Neural cell (in vitro differentiated cells): ENCODE measurements around the gene APOBEC2. TPM values are rescaled to one million over a fixed set of nuclear protein-coding genes. Genes with fewer than 3 reads are reported as not detected.

Experiments used
- H2AFZ ChIP-seq: fragments of 200-600, 300-800 bp; sonication (generic), shearing (Covaris generic); 2 replicates; pipeline ENCODE4 v1.6.0; 2014; ENCODE audit warnings: low read depth, mild to moderate bottlenecking, antibody characterized with exemption, low read length, moderate library complexity
- H3F3A ChIP-seq: fragments of 200-600 bp; shearing (Covaris generic); 2 replicates; pipeline ENCODE4 v1.6.1; 2016; ENCODE audit warnings: mild to moderate bottlenecking, moderate library complexity, mixed read lengths, antibody characterized with exemption, low read length; ENCODE audit not compliant: insufficient read depth, poor library complexity, severe bottlenecking
- H3K27ac ChIP-seq: fragments of 200-600, 300-800 bp; sonication (generic), shearing (Covaris generic); 2 replicates; pipeline ENCODE4 v1.5.1; 2014; ENCODE audit warnings: mild to moderate bottlenecking, low read length, moderate library complexity
- H3K27me3 ChIP-seq: fragments of 300-800, 200-600 bp; sonication (generic), shearing (Covaris generic); 2 replicates; pipeline ENCODE4 v1.6.0; 2014; ENCODE audit warnings: mild to moderate bottlenecking, low read depth, low read length, moderate library complexity; ENCODE audit not compliant: insufficient read depth
- H3K36me3 ChIP-seq: fragments of 300-800, 200-600 bp; sonication (generic), shearing (Covaris generic); 2 replicates; pipeline ENCODE4 v1.5.1; 2014; ENCODE audit warnings: mild to moderate bottlenecking, antibody characterized with exemption, low read length, moderate library complexity; ENCODE audit not compliant: insufficient read depth
- H3K4me2 ChIP-seq: fragments of 300-800, 200-600 bp; sonication (generic), shearing (Covaris generic); 2 replicates; pipeline ENCODE4 v1.6.0; 2014; ENCODE audit warnings: mild to moderate bottlenecking, low read length
- H3K4me3 ChIP-seq: fragments of 300-800, 200-600 bp; sonication (generic), shearing (Covaris generic); 2 replicates; pipeline ENCODE4 v1.5.1; 2014; ENCODE audit warnings: mild to moderate bottlenecking, low read length, moderate library complexity
- H3K79me2 ChIP-seq: fragments of 200-600 bp; shearing (Covaris generic); replicated peaks from 2 replicates; pipeline ENCODE4 v1.6.0; 2014; ENCODE audit warnings: mild to moderate bottlenecking, low read length, moderate library complexity; ENCODE audit not compliant: insufficient read depth
- H3K9ac ChIP-seq: fragments of 300-800, 200-600 bp; sonication (generic), shearing (Covaris generic); 2 replicates; pipeline ENCODE4 v1.6.1; 2016; ENCODE audit warnings: mild to moderate bottlenecking, low read length, mixed read lengths
- H3K9me2 ChIP-seq: fragments of 200-600 bp; shearing (Covaris generic); 2 replicates; pipeline ENCODE4 v1.6.1; 2016; ENCODE audit warnings: mild to moderate bottlenecking, low read length, mixed read lengths; ENCODE audit not compliant: insufficient read depth
- H3K9me3 ChIP-seq: fragments of 200-600, 300-800 bp; sonication (generic), shearing (Covaris generic); 2 replicates; pipeline ENCODE4 v1.6.1; 2016; ENCODE audit warnings: mild to moderate bottlenecking, mixed run types, low read length, moderate library complexity, mixed read lengths
- H4K20me1 ChIP-seq: fragments of 200-600 bp; shearing (Covaris generic); 2 replicates; pipeline ENCODE4 v1.6.1; 2016; ENCODE audit warnings: mild to moderate bottlenecking, mixed run types; ENCODE audit not compliant: insufficient read depth
- EP300 ChIP-seq: fragments of 450-650 bp; conservative IDR thresholded peaks from 2 replicates; pipeline ENCODE4 v1.6.1; 2014; ENCODE audit warnings: antibody characterized with exemption, mild to moderate bottlenecking, moderate library complexity; ENCODE audit not compliant: poor library complexity, severe bottlenecking
- EZH2 ChIP-seq: fragments of 200-600, 300-800 bp; shearing (Covaris generic), sonication (generic); IDR thresholded peaks from 2 replicates; pipeline ENCODE4 v1.6.1; 2014; ENCODE audit warnings: antibody characterized with exemption, low read length, borderline replicate concordance, mild to moderate bottlenecking; ENCODE audit not compliant: insufficient read depth, poor library complexity, severe bottlenecking
- MXI1 ChIP-seq: fragments of 450-650 bp; conservative IDR thresholded peaks from 2 replicates; pipeline ENCODE4 v1.6.1; 2014; ENCODE audit warnings: antibody characterized with exemption, mild to moderate bottlenecking; ENCODE audit not compliant: poor library complexity, severe bottlenecking
- POLR2AphosphoS5 ChIP-seq: IDR thresholded peaks from 2 replicates; pipeline ENCODE4 v1.6.1; 2012
- RAD21 ChIP-seq: fragments of 450-650 bp; conservative IDR thresholded peaks from 2 replicates; pipeline ENCODE4 v1.6.1; 2014; ENCODE audit warnings: antibody characterized with exemption, mild to moderate bottlenecking, moderate library complexity
- REST ChIP-seq: IDR thresholded peaks from 2 replicates; pipeline ENCODE4 v1.6.1; 2012; ENCODE audit warnings: borderline replicate concordance
- SMC3 ChIP-seq: fragments of 450-650 bp; conservative IDR thresholded peaks from 2 replicates; pipeline ENCODE4 v1.6.1; 2014; ENCODE audit warnings: antibody characterized with exemption, mild to moderate bottlenecking, moderate library complexity; ENCODE audit not compliant: poor library complexity
- TAF1 ChIP-seq: IDR thresholded peaks from 2 replicates; pipeline ENCODE4 v1.6.1; 2012; ENCODE audit warnings: low read depth
- polyA plus RNA-seq: library from polyadenylated mRNA; depleted of rRNA; stranded (reverse); fragments of >200 nt; gene quantifications from 2 replicates; pipeline ENCODE4 v1.2.3, GENCODE V29; 2014
- TF ChIP-seq, protein P1 (sequence below): fragments of 450-650 bp; IDR thresholded peaks from 2 replicates; pipeline ENCODE4 v1.5.1; 2014; ENCODE audit warnings: antibody characterized with exemption, mild to moderate bottlenecking, moderate library complexity; ENCODE audit not compliant: poor library complexity, severe bottlenecking

APOBEC2 gene
- polyA plus RNA-seq, 1 donor from 2014 or later, result not detected

DNA sequence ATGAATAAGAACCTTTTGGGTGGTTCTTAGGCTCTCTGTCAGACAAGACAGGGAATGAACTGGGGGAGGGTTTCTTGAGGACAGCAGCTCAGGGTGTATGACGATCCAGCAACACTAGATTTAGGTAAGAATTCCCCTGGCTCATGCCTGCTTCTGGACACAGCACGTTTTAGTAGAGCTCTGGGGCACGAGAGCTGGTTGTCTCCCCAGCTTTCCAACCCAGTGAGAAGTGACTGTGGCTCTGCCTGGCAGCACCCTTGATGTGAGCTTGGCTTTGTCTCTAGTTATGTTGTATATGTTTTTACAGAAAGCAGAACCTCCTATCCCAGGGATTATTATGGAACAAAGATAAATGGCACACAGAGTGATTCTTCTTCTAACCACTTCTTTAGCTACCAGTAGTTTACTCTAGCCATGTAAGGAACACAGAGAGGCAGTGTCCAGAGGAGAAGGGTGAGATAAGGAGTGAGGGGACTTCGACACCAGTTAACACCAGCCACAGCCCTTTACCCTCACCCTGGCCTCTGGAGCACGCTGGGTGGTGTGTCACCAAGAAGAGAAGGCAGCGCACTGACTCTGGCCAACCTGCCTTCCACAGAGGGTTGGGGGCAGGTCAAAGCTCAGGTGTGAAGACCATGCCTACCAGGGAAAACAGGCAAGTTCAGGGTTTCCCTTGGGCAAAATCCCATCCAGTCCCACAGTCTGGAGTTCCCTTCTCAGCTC, 3.9 kb downstream of the APOBEC2 start:
- Histone ChIP-seq H3K9ac (no peak overlapping the region), H3K27ac (no peak overlapping the region), H4K20me1 (no peaks in the 10 kb centered on the region), H3K4me3 (no peak overlapping the region), H3K27me3 (no peaks in the 10 kb centered on the region), H3K4me2 (no peak overlapping the region), H3F3A (no peaks in the 10 kb centered on the region), H3K9me2 (no peaks in the 10 kb centered on the region), H3K36me3 (no peaks in the 10 kb centered on the region), H3K79me2 (no peaks in the 10 kb centered on the region), H3K9me3 (no peaks in the 10 kb centered on the region), H2AFZ (no peak overlapping the region)
- TF ChIP-seq MXI1, result no peak
- no peak for TF ChIP-seq SMC3
- no peak for TF ChIP-seq EP300
- TF ChIP-seq REST, result no peak
- TF ChIP-seq, protein P1, sequence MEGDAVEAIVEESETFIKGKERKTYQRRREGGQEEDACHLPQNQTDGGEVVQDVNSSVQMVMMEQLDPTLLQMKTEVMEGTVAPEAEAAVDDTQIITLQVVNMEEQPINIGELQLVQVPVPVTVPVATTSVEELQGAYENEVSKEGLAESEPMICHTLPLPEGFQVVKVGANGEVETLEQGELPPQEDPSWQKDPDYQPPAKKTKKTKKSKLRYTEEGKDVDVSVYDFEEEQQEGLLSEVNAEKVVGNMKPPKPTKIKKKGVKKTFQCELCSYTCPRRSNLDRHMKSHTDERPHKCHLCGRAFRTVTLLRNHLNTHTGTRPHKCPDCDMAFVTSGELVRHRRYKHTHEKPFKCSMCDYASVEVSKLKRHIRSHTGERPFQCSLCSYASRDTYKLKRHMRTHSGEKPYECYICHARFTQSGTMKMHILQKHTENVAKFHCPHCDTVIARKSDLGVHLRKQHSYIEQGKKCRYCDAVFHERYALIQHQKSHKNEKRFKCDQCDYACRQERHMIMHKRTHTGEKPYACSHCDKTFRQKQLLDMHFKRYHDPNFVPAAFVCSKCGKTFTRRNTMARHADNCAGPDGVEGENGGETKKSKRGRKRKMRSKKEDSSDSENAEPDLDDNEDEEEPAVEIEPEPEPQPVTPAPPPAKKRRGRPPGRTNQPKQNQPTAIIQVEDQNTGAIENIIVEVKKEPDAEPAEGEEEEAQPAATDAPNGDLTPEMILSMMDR, result no peak
- no peak for TF ChIP-seq EZH2
- TF ChIP-seq TAF1, result no peak
- TF ChIP-seq POLR2AphosphoS5, result no peak
- TF ChIP-seq RAD21, result no peak

- no peaks in the 10 kb centered on the region for H4K20me1 ChIP-seq
- no peaks in the 10 kb centered on the region for H3K9me2 ChIP-seq
Measured at GRCh38 chr6:41058783-41059181, 5.8 kb downstream of the APOBEC2 start.

More at GRCh38 chr6:41058783-41059181, 5.8 kb downstream of the APOBEC2 start:
- TF ChIP-seq POLR2AphosphoS5 (no peak), TAF1 (no peak), SMC3 (no peak), RAD21 (no peak), REST (no peak), MXI1 (no peak), EZH2 (no peak), EP300 (no peak)
- TF ChIP-seq, protein P1, result no peak
- H3F3A ChIP-seq, result no peaks in the 10 kb centered on the region
- H3K79me2 ChIP-seq, result no peaks in the 10 kb centered on the region
- no peaks in the 10 kb centered on the region for H3K36me3 ChIP-seq
- no peak overlapping the region for H3K9ac ChIP-seq
- no peak overlapping the region for H3K4me2 ChIP-seq
- H2AFZ ChIP-seq, result no peak overlapping the region
- H3K9me3 ChIP-seq, result no peaks in the 10 kb centered on the region
- H3K27me3 ChIP-seq, result no peaks in the 10 kb centered on the region
- no peak overlapping the region for H3K27ac ChIP-seq
- H3K4me3 ChIP-seq, result no peak overlapping the region
